PC-9 (cell line): ENCODE results near the gene HFM1. TPM values are rescaled to one million over a fixed set of nuclear protein-coding genes. Genes with fewer than 3 reads are reported as not detected.
"Not testable (repeated sequence)": the region's sequence is repeated elsewhere in the genome, so short reads cannot be mapped to it uniquely, and the experiment has no call there.

Experiments used
- BruUV-seq: library from RNA; stranded (reverse); fragments of 400-500 nt; replicated peaks from 2 replicates; lab custom pipeline; 2021; lab: Mats Ljungman, UMichigan
- CTCF ChIA-PET: fragments of 300-600 bp; sonication (Branson Sonifier 250); formaldehyde crosslinking; loops from one replicate; lab custom pipeline; 2022; ENCODE audit warnings: antibody characterized with exemption; lab: Charles Lee
- POLR2A ChIA-PET: fragments of 300-600 bp; sonication (Branson Sonifier 250); formaldehyde crosslinking; loops from one replicate; lab custom pipeline; 2022; ENCODE audit warnings: antibody characterized with exemption; ENCODE audit not compliant: unreplicated experiment; lab: Charles Lee
- DNase-seq, 2 experiments: peaks; one replicate each; pipeline versions ENCODE4 v3.0.0 to v3.0.0-alpha.2; 2015 to 2022; ENCODE audit warnings: mixed read lengths in 1 of 2
- H2AFZ ChIP-seq: fragments of 200-600 bp; sonication (generic); 2 replicates; pipeline ENCODE4 v1.8.1; 2017; ENCODE audit warnings: antibody characterized with exemption
- H3F3A ChIP-seq: fragments of 200-600 bp; sonication (generic); 2 replicates; pipeline ENCODE4 v1.8.1; 2017; ENCODE audit warnings: antibody characterized with exemption, mild to moderate bottlenecking, low read depth; ENCODE audit not compliant: insufficient read depth
- H3K27ac ChIP-seq: fragments of 200-600 bp; sonication (generic); 2 replicates; pipeline ENCODE4 v1.6.1; 2016; ENCODE audit warnings: mixed run types
- H3K27me3 ChIP-seq: fragments of 200-600 bp; sonication (generic); 2 replicates; pipeline ENCODE4 v1.6.1; 2016; ENCODE audit warnings: low read depth, mixed run types; ENCODE audit not compliant: insufficient read depth
- H3K36me3 ChIP-seq: fragments of 200-600 bp; sonication (generic); 2 replicates; pipeline ENCODE4 v1.6.1; 2016; ENCODE audit warnings: low read depth, mixed run types
- H3K4me1 ChIP-seq: fragments of 200-600 bp; sonication (generic); replicated peaks from 2 replicates; pipeline ENCODE4 v1.6.1; 2016; ENCODE audit warnings: mixed run types; ENCODE audit not compliant: insufficient read depth
- H3K4me2 ChIP-seq: fragments of 200-600 bp; sonication (generic); 2 replicates; pipeline ENCODE4 v1.6.1; 2017; ENCODE audit warnings: mixed run types
- H3K4me3 ChIP-seq: fragments of 200-600 bp; sonication (generic); 2 replicates; pipeline ENCODE4 v1.6.1; 2016; ENCODE audit warnings: mixed run types
- H3K79me2 ChIP-seq: fragments of 200-600 bp; sonication (generic); 2 replicates; pipeline ENCODE4 v1.6.1; 2017; ENCODE audit warnings: low read depth, mixed run types
- H3K9me2 ChIP-seq: fragments of 200-600 bp; sonication (generic); 2 replicates; pipeline ENCODE4 v1.8.1; 2017; ENCODE audit warnings: mild to moderate bottlenecking; ENCODE audit not compliant: insufficient read depth
- H3K9me3 ChIP-seq: fragments of 200-600 bp; sonication (generic); 2 replicates; pipeline ENCODE4 v1.8.1; 2016; ENCODE audit warnings: low read depth; ENCODE audit not compliant: insufficient read depth
- H4K20me1 ChIP-seq: fragments of 200-600 bp; sonication (generic); 2 replicates; pipeline ENCODE4 v1.8.1; 2017; ENCODE audit not compliant: insufficient read depth
- CTCF ChIP-seq: fragments of 200-600 bp; sonication (generic); conservative IDR thresholded peaks from 2 replicates; pipeline ENCODE4 v1.6.1; 2017; ENCODE audit warnings: mixed run types, antibody characterized with exemption, mild to moderate bottlenecking, moderate library complexity
- EZH2 ChIP-seq: fragments of 200-600 bp; sonication (generic); IDR thresholded peaks from 2 replicates; pipeline ENCODE4 v1.8.0; 2017; ENCODE audit warnings: antibody characterized with exemption, low read depth
- intact Hi-C: fragments of 100-400 bp; cut with micrococcal nuclease; formaldehyde crosslinking; loops from one replicate; pipeline ENCODE4 v1.10.0; 2022; ENCODE audit not compliant: unreplicated experiment
- total RNA-seq: library from RNA; stranded (reverse); gene quantifications from 2 replicates; pipeline ENCODE4 v1.2.3, GENCODE V29; 2021

Gene HFM1
- total RNA-seq, 1 experiment from 2014 or later, result not detected

DNA sequence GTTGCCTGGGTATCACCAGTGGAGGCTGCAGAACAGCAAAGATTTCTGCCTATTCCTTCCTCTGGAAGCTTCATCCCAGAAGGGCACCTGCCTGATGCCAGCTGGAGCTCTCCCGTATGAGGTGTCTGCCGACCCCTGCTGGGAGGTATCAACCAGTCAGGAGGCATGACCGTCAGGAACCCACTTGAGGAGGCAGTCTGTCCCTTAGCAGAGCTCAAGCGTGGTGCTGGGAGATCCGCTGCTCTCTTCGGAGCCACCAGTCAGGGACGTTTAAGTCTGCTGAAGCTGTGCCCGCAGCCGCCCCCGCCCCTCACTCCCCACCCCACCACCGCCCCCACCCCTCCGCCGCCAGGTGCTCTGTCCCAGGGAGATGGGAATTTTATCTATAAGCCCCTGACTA lies 23.1 kb upstream of the HFM1 start:
- POLR2A ChIA-PET, result no interaction called here
- CTCF ChIA-PET, result no interaction called here
- H3K36me3 ChIP-seq, result no peaks in the 10 kb centered on the region

DNA sequence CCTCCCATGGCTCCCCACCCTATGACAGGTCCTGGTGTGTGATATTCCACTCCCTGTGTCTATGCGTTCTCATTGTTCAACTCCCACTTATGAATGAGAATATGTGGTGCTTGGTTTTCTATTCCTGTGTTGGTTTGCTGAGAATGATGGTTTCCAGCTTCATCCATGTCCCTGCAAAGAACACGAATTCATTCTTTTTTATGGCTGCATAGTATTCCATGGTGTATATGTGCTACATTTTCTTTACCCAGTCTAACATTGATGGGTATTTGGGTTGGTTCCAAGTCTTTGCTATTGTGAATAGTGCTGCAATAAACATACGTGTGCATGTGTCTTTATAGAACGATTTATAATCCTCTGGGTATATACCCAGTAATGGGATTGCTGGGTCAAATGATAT lies 17.9 kb upstream of the HFM1 start:
- H3K4me1 ChIP-seq, H2AFZ ChIP-seq, POLR2A ChIA-PET, H3K27ac ChIP-seq, H4K20me1 ChIP-seq, H3K4me3 ChIP-seq, H3K9me3 ChIP-seq, intact Hi-C loops, H3K79me2 ChIP-seq, BruUV-seq, H3K9me2 ChIP-seq, CTCF ChIA-PET, H3F3A ChIP-seq, H3K4me2 ChIP-seq, DNase-seq, H3K36me3 ChIP-seq: not testable (repeated sequence)
- peaks cover 23% of the 10 kb centered on the region; the same call in 1 of the 2 replicates for H3K27me3 ChIP-seq

More for the DNA sequence above, 23.1 kb upstream of the HFM1 start:
- Histone ChIP-seq H3K4me2 (no peak overlapping the region), H3K4me3 (no peak overlapping the region), H3K9me2 (no peaks in the 10 kb centered on the region), H3K79me2 (no peaks in the 10 kb centered on the region), H3K27ac (no peak overlapping the region), H4K20me1 (no peaks in the 10 kb centered on the region), H3K4me1 (no peaks in the 10 kb centered on the region), H3K9me3 (no peaks in the 10 kb centered on the region), H3F3A (no peaks in the 10 kb centered on the region), H3K27me3 (peaks cover 12% of the 10 kb centered on the region; the same call in 1 of the 2 replicates), H2AFZ (no peak overlapping the region)
- intact Hi-C loops, result no loop called here
- TF ChIP-seq EZH2 (no peak), CTCF (no peak)
- no TSS peak for BruUV-seq
- no peak for DNase-seq

GRCh38 chr1:91412371-91412770 lies 7.7 kb upstream of the HFM1 start:
- Histone ChIP-seq H3K9me2 (0 out of 2 replicates have a peak, but pooled peaks cover 3% of the 10 kb centered on the region), H3K4me3 (no peak overlapping the region), H4K20me1 (no peaks in the 10 kb centered on the region), H3F3A (no peaks in the 10 kb centered on the region), H3K9me3 (no peaks in the 10 kb centered on the region), H3K27ac (no peak overlapping the region), H3K4me2 (no peak overlapping the region), H2AFZ (no peak overlapping the region), H3K36me3 (no peaks in the 10 kb centered on the region), H3K79me2 (no peaks in the 10 kb centered on the region), H3K27me3 (0 out of 2 replicates have a peak, but pooled peaks cover 2% of the 10 kb centered on the region), H3K4me1 (no peaks in the 10 kb centered on the region)
- CTCF ChIA-PET, result no interaction called here
- TF ChIP-seq CTCF (no peak), EZH2 (no peak)
- BruUV-seq, result no TSS peak
- no peak for DNase-seq
- POLR2A ChIA-PET, result no interaction called here
- intact Hi-C loops, result no loop called here
